NCI-H2107 treated with DMSO at 0.1 percent for 48 hours (cell line): Measurements from ENCODE around the gene NTRK2.

Experiments used
- DNase-seq: peaks from one replicate; lab custom pipeline; 2025; ENCODE audit not compliant: unreplicated experiment; lab: John Stamatoyannopoulos, UW

The NTRK2 gene

DNA sequence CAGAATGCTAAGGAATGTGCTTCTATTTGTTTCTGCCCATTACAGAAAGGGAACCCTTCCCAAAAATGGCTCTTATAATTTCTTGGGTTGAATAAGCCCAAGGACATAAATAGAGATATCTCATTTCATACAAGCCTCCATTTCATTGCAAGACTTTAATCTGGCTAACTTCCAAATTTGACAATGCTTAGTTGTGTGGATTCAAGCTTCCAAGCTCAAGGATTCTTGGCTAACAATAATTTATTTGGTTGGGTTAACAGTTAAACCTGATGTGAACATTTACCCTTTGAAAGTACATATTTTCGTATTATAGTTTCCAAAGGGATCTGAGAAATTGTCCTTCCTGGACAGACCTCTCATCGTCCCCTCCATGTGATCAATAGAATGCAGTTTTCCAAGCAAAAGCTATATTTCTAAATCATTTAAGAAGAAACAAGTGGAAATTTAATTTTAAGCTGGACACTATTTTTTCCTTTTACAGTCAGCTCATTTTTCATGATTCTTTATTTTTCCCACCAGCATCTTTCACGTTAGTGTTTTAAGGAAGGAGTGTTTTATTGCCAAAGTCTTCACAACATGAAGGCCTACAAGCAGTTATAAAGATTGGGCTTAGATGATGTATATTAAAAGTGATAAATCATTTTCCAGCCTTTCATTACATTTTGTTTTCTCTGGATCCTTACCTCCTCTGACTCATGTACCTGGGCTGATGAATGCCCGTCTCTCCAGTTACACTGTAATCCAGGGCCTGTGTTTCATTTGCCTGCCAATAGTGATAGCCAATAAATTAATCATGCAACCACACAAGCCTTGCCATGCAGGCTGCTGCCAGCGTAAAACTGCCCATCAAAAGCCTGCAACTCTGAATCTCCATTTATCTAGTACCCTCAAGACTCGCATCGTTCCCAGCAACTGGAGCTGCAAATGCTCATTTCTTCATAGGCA, 176.7 kb downstream of the NTRK2 start:
- no peak for DNase-seq

DNA sequence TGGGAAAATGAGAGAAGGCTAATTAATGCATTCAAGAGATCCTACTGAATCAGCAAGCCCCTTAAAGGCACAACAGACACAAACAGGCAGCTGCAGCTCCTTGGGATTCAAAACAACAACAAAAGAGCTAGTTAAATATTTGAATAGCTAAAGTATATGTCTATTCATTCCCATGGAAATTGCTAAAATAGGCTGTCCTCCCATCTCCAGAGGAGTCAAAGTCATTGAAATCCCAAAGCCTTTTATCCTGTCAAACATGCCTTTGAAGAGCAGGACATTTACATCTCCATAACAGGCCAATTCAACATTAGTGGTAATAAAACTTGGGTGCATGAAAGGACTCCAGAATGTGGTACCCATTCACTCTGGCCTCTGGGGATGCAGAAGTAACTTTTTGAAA, 177.4 kb downstream of the NTRK2 start:
- no peak for DNase-seq

GRCh38 chr9:84849049-84849448, 179.5 kb downstream of the NTRK2 start:
- no peak for DNase-seq

GRCh38 chr9:84850830-84851392, 181.4 kb downstream of the NTRK2 start:
- no peak for DNase-seq

GRCh38 chr9:84851935-84852585, 182.5 kb downstream of the NTRK2 start:
- no peak for DNase-seq

GRCh38 chr9:84852617-84853301, 183.2 kb downstream of the NTRK2 start:
- no peak for DNase-seq

DNA sequence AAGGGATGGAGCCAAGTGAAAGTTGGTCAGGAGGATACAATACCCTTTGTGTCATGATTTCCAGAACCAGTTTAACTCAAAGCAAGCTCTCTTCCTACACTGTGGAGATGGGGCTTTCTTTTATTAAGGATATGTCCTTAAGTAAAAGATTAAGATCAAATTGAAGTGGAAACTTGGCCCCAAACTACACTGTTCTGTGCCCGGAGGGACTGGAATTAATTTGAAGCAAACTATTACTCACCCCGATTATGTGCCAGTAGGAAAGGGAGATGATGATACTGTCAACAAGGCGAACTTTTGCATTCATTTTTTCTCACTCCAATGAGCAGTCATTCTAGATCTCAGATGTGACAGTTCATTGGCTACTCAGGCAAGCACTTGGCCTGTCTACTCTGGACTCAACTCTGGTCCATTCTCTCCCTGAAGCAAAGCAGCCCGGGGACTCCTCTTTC, 186.7 kb downstream of the NTRK2 start:
- DNase-seq: no peak

GRCh38 chr9:84857211-84857610, 187.7 kb downstream of the NTRK2 start:
- DNase-seq: no peak

DNA sequence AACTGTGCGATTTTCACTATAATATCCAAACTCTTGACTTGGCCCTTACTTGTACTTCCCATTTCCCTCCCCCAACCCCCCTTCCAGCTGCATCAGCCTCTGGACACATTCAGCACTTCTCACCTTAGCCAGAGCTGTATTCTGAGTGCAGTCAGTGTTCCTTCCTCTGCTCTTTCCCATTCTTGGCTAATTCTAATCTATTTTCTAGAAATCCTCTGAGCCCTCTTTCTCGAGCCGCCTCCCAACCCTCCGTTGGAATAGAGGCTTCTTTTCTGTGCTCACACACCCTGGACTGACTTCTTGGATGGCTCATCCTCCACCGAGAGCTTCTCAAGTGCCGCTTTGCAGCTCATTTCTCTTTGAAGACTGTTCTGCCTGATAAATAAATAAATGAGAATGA, 188.8 kb downstream of the NTRK2 start:
- no peak for DNase-seq

- DNase-seq: no peak
Measured at GRCh38 chr9:84860249-84861115, 191.0 kb downstream of the NTRK2 start.

DNA sequence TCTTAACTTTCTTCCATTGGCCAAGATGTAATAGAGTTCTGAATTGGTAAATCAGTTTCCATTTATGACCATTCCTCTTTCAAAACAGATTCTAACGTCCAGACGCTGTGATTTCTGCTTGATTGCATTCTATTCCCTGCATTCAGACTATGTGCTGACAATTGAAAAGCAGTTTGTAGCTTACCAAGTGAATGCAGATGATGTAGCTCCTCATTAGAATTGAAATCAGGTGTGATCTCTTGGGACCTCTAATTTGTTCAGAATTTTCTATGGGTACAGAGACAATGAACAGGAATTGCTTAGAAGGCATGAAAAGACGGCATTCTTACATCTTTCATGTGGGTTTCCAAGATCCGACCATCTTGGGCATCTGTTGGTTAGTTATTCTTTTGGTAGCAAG, 191.9 kb downstream of the NTRK2 start:
- no peak for DNase-seq

- DNase-seq: no peak
Measured at GRCh38 chr9:84862308-84862707, 192.8 kb downstream of the NTRK2 start.

GRCh38 chr9:84862810-84863287, 193.3 kb downstream of the NTRK2 start:
- no peak for DNase-seq

DNA sequence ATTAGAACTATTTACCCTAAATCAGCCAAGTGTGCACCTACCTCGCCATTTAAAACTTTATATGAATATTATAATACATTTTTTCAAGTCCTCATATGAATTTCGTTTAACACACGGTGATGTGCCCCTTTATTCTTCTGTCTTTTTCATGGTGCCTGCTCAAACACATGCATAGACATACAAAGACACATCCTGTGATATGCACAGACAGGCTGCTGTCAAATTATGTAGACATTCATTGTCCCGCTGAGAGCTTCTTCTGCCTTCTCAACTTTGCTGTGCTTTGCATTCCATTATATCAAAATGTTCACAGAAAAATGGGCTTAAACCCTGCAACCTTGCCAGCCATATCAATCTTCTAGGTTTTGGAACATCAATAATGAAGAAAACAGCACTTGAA, 193.8 kb downstream of the NTRK2 start:
- no peak for DNase-seq

DNA sequence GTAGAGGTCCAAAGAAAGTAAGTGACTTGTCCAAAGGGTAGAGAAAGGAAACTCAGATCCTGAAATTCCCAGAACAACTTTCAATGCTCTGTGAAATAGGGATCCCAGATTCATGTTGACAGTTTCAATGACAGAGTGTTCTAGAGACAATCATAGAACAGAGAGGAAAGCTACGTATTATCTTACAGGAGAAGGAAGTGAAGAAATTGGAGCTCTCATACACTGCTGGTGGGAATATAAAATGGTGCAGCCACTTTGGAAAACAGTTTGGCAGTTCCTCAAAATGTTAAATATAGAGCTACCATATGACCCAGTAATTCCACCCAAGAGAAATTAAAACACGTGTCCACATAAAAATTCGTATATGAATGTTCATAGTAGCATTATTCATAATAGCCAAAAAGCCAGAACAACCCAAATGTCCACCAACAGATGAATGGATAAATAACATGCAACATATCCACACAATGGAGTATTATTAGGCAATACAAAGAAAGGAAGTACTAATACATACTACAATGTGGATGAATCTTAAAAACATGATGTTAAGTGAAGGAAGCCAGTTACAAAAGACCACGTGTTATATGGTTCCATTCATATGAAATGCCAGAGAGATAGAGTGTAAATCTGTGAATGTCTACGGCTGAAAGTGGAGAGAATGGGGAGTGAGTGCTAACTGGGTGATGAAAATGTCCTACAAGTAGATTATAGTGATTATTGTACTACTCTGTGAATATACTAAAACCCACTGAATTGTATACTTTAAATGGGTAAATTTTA, 197.1 kb downstream of the NTRK2 start:
- no peak for DNase-seq

- no peak for DNase-seq
Measured at GRCh38 chr9:84867186-84867585, 197.7 kb downstream of the NTRK2 start.

GRCh38 chr9:84869091-84869490, 199.6 kb downstream of the NTRK2 start:
- DNase-seq: no peak

DNA sequence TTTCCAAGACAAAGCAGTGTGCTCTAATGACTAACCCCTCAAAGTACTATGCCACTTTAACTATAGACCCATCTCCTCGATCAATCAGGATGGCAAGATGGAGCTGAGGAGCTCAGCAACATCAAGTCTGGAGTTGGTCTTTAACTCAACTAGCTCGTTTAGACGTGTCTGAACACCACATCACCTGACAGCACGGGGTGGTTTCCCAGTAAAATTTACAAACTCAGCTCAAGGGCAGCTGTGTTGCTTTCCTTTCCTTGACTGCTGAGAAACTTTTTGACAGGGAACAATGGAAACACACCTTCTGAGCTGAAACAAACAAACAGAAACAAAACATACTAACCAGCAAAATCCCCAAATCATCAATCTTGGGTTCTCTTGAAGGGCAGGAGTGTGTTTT, 202.5 kb downstream of the NTRK2 start:
- DNase-seq: no peak

- DNase-seq: no peak
Measured at GRCh38 chr9:84874022-84874421, 204.5 kb downstream of the NTRK2 start.

GRCh38 chr9:84874596-84874995, 205.1 kb downstream of the NTRK2 start:
- no peak for DNase-seq
